Subcutaneous abdominal adipose tissue (tissue), 5 donors: Measurements from ENCODE around the gene RASA3.
"Not testable (repeated sequence)": the region's sequence is repeated elsewhere in the genome, so short reads cannot be mapped to it uniquely, and the experiment has no call there.

ENCODE experiments used
- H3K27ac ChIP-seq: one replicate; pipeline ENCODE4 v1.7.0; 2013; ENCODE audit warnings: low read depth, mild to moderate bottlenecking, inconsistent platforms, low read length, moderate library complexity
- H3K27me3 ChIP-seq, 5 donors: one replicate each; pipeline ENCODE4 v1.7.0; 2013; ENCODE audit warnings: low read length in 5 of 5, inconsistent platforms in 1 of 5; ENCODE audit not compliant: control insufficient read depth in 5 of 5, insufficient read depth in 4 of 5
- H3K36me3 ChIP-seq, 5 donors: one replicate each; pipeline ENCODE4 v1.7.0; 2013; ENCODE audit warnings: low read length in 5 of 5; ENCODE audit not compliant: control insufficient read depth in 5 of 5, insufficient read depth in 5 of 5
- H3K4me1 ChIP-seq, 5 donors: one replicate each; pipeline ENCODE4 v1.7.0; 2013; ENCODE audit warnings: low read length in 5 of 5, mild to moderate bottlenecking in 3 of 5, moderate library complexity in 1 of 5; ENCODE audit not compliant: control insufficient read depth in 5 of 5, insufficient read depth in 5 of 5
- H3K4me3 ChIP-seq, 5 donors: one replicate each; pipeline ENCODE4 v1.7.0; 2013; ENCODE audit warnings: low read length in 5 of 5, low read depth in 1 of 5
- H3K9ac ChIP-seq, 5 donors: one replicate each; pipeline ENCODE4 v1.7.0; 2013; ENCODE audit warnings: low read length in 5 of 5, mild to moderate bottlenecking in 4 of 5, moderate library complexity in 3 of 5
- H3K9me3 ChIP-seq, 5 donors: one replicate each; pipeline ENCODE4 v1.7.0; 2013; ENCODE audit warnings: low read length in 5 of 5; ENCODE audit not compliant: control insufficient read depth in 5 of 5
- donor health status: healthy.
- donor health status: healthy.
- donor health status: healthy.
- donor health status: healthy.
- donor health status: healthy.

RASA3 gene

GRCh38 chr13:114020750-114021463 lies 111.5 kb downstream of the RASA3 start:
- peak overlapping the region; percentile 67 for H3K27ac ChIP-seq
- no peaks in the 10 kb centered on the region for H3K27me3 ChIP-seq
- H3K4me1 ChIP-seq = peaks cover 4 to 43% (median 30%) of the 10 kb centered on the region in 5 donors
- no peak overlapping the region for H3K9ac ChIP-seq
- H3K36me3 ChIP-seq = peaks cover 0 to 78% (median 58%) of the 10 kb centered on the region in 5 donors
- H3K9me3 ChIP-seq = no peaks in the 10 kb centered on the region
- no peak overlapping the region for H3K4me3 ChIP-seq

GRCh38 chr13:114020134-114020533 lies 112.3 kb downstream of the RASA3 start:
- not testable (repeated sequence) for H3K27me3 ChIP-seq, H3K4me3 ChIP-seq
- peaks cover 0 to 82% (median 65%) of the 10 kb centered on the region in 5 donors for H3K36me3 ChIP-seq

GRCh38 chr13:114019367-114019766 lies 113.1 kb downstream of the RASA3 start:
- Histone ChIP-seq H3K36me3 (peaks cover 0 to 89% (median 68%) of the 10 kb centered on the region in 5 donors), H3K27ac (no peak overlapping the region), H3K9me3 (no peaks in the 10 kb centered on the region), H3K27me3 (no peaks in the 10 kb centered on the region), H3K9ac (no peak overlapping the region), H3K4me3 (no peak overlapping the region), H3K4me1 (peaks cover 0 to 44% (median 34%) of the 10 kb centered on the region in 5 donors)

More at GRCh38 chr13:114020134-114020533, 112.3 kb downstream of the RASA3 start:
- H3K9ac ChIP-seq, H3K27ac ChIP-seq, H3K9me3 ChIP-seq: not testable (repeated sequence)
- H3K4me1 ChIP-seq = peaks cover 1 to 43% (median 30%) of the 10 kb centered on the region in 5 donors

GRCh38 chr13:114018461-114019055 lies 113.9 kb downstream of the RASA3 start:
- Histone ChIP-seq H3K9me3 (no peaks in the 10 kb centered on the region), H3K4me3 (no peak overlapping the region), H3K27me3 (no peaks in the 10 kb centered on the region), H3K36me3 (peaks cover 2 to 89% (median 66%) of the 10 kb centered on the region in 5 donors), H3K4me1 (peaks cover 0 to 52% (median 41%) of the 10 kb centered on the region in 5 donors), H3K9ac (no peak overlapping the region), H3K27ac (no peak overlapping the region)

GRCh38 chr13:114017966-114018365 lies 114.5 kb downstream of the RASA3 start:
- H3K4me1 ChIP-seq = peaks cover 0 to 58% (median 46%) of the 10 kb centered on the region in 5 donors
- H3K4me3 ChIP-seq = no peak overlapping the region
- no peak overlapping the region for H3K9ac ChIP-seq
- H3K27me3 ChIP-seq = no peaks in the 10 kb centered on the region
- peaks cover 6 to 89% (median 67%) of the 10 kb centered on the region in 5 donors for H3K36me3 ChIP-seq
- H3K27ac ChIP-seq = peak overlapping the region; percentile 23
- no peaks in the 10 kb centered on the region for H3K9me3 ChIP-seq

- Histone ChIP-seq H3K4me3 (no peak overlapping the region), H3K9me3 (no peaks in the 10 kb centered on the region), H3K36me3 (peaks cover 6 to 89% (median 68%) of the 10 kb centered on the region in 5 donors), H3K9ac (no peak overlapping the region), H3K27me3 (no peaks in the 10 kb centered on the region), H3K4me1 (peaks cover 0 to 62% (median 46%) of the 10 kb centered on the region in 5 donors), H3K27ac (peak overlapping the region; percentile 86)
Observed at GRCh38 chr13:114017028-114017630, 115.3 kb downstream of the RASA3 start.

GRCh38 chr13:114016321-114017027 lies 115.9 kb downstream of the RASA3 start:
- Histone ChIP-seq H3K4me1 (peaks cover 0 to 59% (median 39%) of the 10 kb centered on the region in 5 donors), H3K4me3 (no peak overlapping the region)

GRCh38 chr13:114015969-114016295 lies 116.5 kb downstream of the RASA3 start:
- Histone ChIP-seq H3K4me1 (peaks cover 0 to 55% (median 35%) of the 10 kb centered on the region in 5 donors), H3K27ac (peak overlapping the region; percentile 86), H3K4me3 (no peak overlapping the region), H3K9ac (peak overlapping the region in 2 of 5 donors; percentile 10 to 28), H3K27me3 (no peaks in the 10 kb centered on the region), H3K36me3 (peaks cover 6 to 89% (median 67%) of the 10 kb centered on the region in 5 donors), H3K9me3 (no peaks in the 10 kb centered on the region)

More at GRCh38 chr13:114016321-114017027, 115.9 kb downstream of the RASA3 start:
- Histone ChIP-seq H3K9me3 (no peaks in the 10 kb centered on the region), H3K9ac (peak overlapping the region in 2 of 5 donors; percentile 10 to 28), H3K27ac (peak overlapping the region; percentile 86), H3K27me3 (no peaks in the 10 kb centered on the region), H3K36me3 (peaks cover 6 to 89% (median 68%) of the 10 kb centered on the region in 5 donors)

GRCh38 chr13:114015111-114015968 lies 117.1 kb downstream of the RASA3 start:
- H3K9ac ChIP-seq = peak overlapping the region; percentile 35 to 71 (median 62)
- H3K36me3 ChIP-seq = peaks cover 6 to 87% (median 63%) of the 10 kb centered on the region in 5 donors
- H3K27me3 ChIP-seq = no peaks in the 10 kb centered on the region
- H3K9me3 ChIP-seq = no peaks in the 10 kb centered on the region
- peak overlapping the region; percentile 86 for H3K27ac ChIP-seq
- peak overlapping the region in 2 of 5 donors; percentile 4 to 62 for H3K4me3 ChIP-seq
- peaks cover 0 to 55% (median 35%) of the 10 kb centered on the region in 5 donors for H3K4me1 ChIP-seq
